Measurements from ENCODE around the gene TRIM3. TPM values are rescaled to one million over a fixed set of nuclear protein-coding genes. Genes with fewer than 3 reads are reported as not detected.

The TRIM3 gene
- total and polyA plus RNA-seq, 2 of the 4 experiments (the other 2 are of a cell fraction) = 13.8 to 22.3 TPM

GRCh38 chr11:6437423-6437822 is 36.3 kb downstream of the TRIM3 start:
- Histone ChIP-seq H3K9ac (ENCODE audit: low read depth, low read length) (no peak overlapping the region), H2BK120ac (ENCODE audit: low read depth, low read length) (no peak overlapping the region), H2AK9ac (replicated peaks; ENCODE audit: low read depth, low read length, poor library complexity) (no peak overlapping the region), H4K20me1 (ENCODE audit: insufficient read depth, low read length) (no peaks in the 10 kb centered on the region), H3K18ac (ENCODE audit: low read depth, low read length) (no peak overlapping the region), H3K27me3 (ENCODE audit: control insufficient read depth, insufficient read depth, low read length) (no peaks in the 10 kb centered on the region), H2BK20ac (ENCODE audit: low read depth, low read length) (no peak overlapping the region), H3K79me1 (ENCODE audit: low read depth in 1 of 2, low read length in 2 of 2) (no peaks in the 10 kb centered on the region), H3K4ac (ENCODE audit: low read depth, low read length) (no peak overlapping the region), H4K91ac (ENCODE audit: insufficient read depth, low read depth, low read length) (no peak overlapping the region), H4K5ac (ENCODE audit: low read depth, low read length) (no peak overlapping the region), H3K9me1 (ENCODE audit: insufficient read depth, low read length) (no peaks in the 10 kb centered on the region), H3K4me3 (ENCODE audit: insufficient read depth, low read depth, low read length) (no peak overlapping the region), H2AFZ (replicated peaks; ENCODE audit: low read length, poor library complexity) (no peak overlapping the region), H2AK5ac (ENCODE audit: low read depth, low read length) (no peak overlapping the region), H3K27ac (ENCODE audit: insufficient read depth, low read length) (no peak overlapping the region), H3K23ac (ENCODE audit: low read depth, low read length) (no peak overlapping the region), H3K56ac (ENCODE audit: extremely low read depth, insufficient read depth, low read length) (no peak overlapping the region), H3K4me2 (ENCODE audit: low read depth, low read length) (no peak overlapping the region), H2BK5ac (ENCODE audit: low read depth, low read length, poor library complexity, severe bottlenecking) (no peak overlapping the region), H4K8ac (ENCODE audit: low read depth in 2 of 2, low read length in 2 of 2) (no peak overlapping the region), H3K14ac (replicated peaks; ENCODE audit: low read depth, low read length) (no peak overlapping the region), H3K9me3 (ENCODE audit: control insufficient read depth, insufficient read depth, low read length) (no peaks in the 10 kb centered on the region), H3K4me1 (ENCODE audit: control insufficient read depth, insufficient read depth, low read length) (no peaks in the 10 kb centered on the region), H3K36me3 (ENCODE audit: control insufficient read depth, insufficient read depth, low read length) (no peaks in the 10 kb centered on the region), H2BK15ac (ENCODE audit: low read depth, low read length) (no peak overlapping the region)
- TF ChIP-seq MAFK (IDR thresholded peaks at IDR 0.05; ENCODE audit: low read depth, low read length) = no peak
- WGBS, 2 experiments (ENCODE audit: extremely low coverage in 2 of 2, insufficient read length in 1 of 2) = 77% methylated on average over 7 of the region's 12 CpGs; no CpG with 5 or more reads in 1 of the 2 experiments
- dilution Hi-C loops (cut with HindIII; ENCODE audit: low sequenced_read_pairs, unreplicated experiment) = no loop called here
- intact Hi-C loops (cut with micrococcal nuclease) = no loop called here
- DNase-seq = no peak
- ChIA-PET CTCF (interaction anchor here (2.1 to 2.6 kb wide), 2 partner anchors 10 to 58 kb away, joined by 7 to 19 read pairs; no protein-coding TSS in a partner anchor), POLR2A (ENCODE audit: unreplicated experiment) (no interaction called here)
- no TSS peak for BruUV-seq (replicated peaks)
- no peak for ATAC-seq (ENCODE audit: low read depth)
- in situ Hi-C loops (cut with MboI; ENCODE audit: low sequenced_read_pairs) = no loop called here
